Keratinocyte (primary cell): ENCODE data around the gene OTUD7B.

Experiments
- EZH2 ChIP-seq: IDR thresholded peaks from one replicate; pipeline ENCODE4 v1.6.1; 2012; ENCODE audit warnings: inconsistent platforms, mild to moderate bottlenecking, low read length, moderate library complexity
- TF ChIP-seq, protein P1 (sequence below), 3 experiments: IDR thresholded peaks in 1 of 3; conservative IDR thresholded peaks in 1 of 3; optimal IDR thresholded peaks in 1 of 3; 2 replicates in 2 of 3; 3 replicates in 1 of 3; pipeline versions ENCODE3 to v1.5.1; 2011; ENCODE audit warnings: low read length in 3 of 3, mild to moderate bottlenecking in 3 of 3, moderate library complexity in 2 of 3, control low read depth in 1 of 3, inconsistent platforms in 1 of 3; ENCODE audit not compliant: insufficient read depth in 2 of 3; ENCODE audit errors: extremely low read depth in 1 of 3

DNA sequence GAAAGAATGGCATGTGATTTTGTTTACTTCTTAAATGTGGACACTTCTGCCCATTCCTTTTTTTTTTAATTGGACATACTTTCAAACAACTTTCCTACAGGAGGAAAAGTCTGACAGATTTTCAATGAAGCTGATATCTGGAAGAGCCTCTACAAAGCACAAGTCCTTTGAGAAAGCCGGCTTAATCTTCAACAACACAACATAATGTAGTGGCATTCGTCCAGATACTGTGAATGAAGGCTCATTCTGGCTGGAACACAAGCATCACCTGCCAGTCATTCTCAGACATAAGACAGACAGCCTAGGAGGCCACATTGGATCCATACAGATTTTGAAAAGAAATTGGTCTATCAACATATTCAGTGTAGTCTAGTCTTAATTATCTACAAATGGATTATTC is 4.9 kb downstream of the OTUD7B start:
- TF ChIP-seq, protein P1, sequence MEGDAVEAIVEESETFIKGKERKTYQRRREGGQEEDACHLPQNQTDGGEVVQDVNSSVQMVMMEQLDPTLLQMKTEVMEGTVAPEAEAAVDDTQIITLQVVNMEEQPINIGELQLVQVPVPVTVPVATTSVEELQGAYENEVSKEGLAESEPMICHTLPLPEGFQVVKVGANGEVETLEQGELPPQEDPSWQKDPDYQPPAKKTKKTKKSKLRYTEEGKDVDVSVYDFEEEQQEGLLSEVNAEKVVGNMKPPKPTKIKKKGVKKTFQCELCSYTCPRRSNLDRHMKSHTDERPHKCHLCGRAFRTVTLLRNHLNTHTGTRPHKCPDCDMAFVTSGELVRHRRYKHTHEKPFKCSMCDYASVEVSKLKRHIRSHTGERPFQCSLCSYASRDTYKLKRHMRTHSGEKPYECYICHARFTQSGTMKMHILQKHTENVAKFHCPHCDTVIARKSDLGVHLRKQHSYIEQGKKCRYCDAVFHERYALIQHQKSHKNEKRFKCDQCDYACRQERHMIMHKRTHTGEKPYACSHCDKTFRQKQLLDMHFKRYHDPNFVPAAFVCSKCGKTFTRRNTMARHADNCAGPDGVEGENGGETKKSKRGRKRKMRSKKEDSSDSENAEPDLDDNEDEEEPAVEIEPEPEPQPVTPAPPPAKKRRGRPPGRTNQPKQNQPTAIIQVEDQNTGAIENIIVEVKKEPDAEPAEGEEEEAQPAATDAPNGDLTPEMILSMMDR (optimal IDR thresholded peaks at IDR 0.05 in 1 of 3, IDR thresholded peaks at IDR 0.05 in 1 of 3, conservative IDR thresholded peaks at IDR 0.05 in 1 of 3; ENCODE audit: extremely low read depth in 1 of 3, insufficient read depth in 2 of 3, low read length in 3 of 3) = no peak
- no peak for TF ChIP-seq EZH2
